ENCODE results near the gene P4HA2. TPM values are rescaled to one million over a fixed set of nuclear protein-coding genes. Genes with fewer than 3 reads are reported as not detected.

The P4HA2 gene
- total and polyA plus RNA-seq, 2 of the 8 experiments (the other 6 are each of a cell fraction or from before 2014, with no cell fraction given) = 7.4 to 9.3 TPM

- no peak for FAIRE-seq
Observed at GRCh38 chr5:132271251-132272246, 43.9 kb upstream of the P4HA2 start.

More at GRCh38 chr5:132271251-132272246, 43.9 kb upstream of the P4HA2 start:
- no peaks in the 10 kb centered on the region for H4K20me1 ChIP-seq (replicated peaks in 1 of 2; ENCODE audit: control insufficient read depth in 1 of 2, insufficient read depth in 2 of 2, low read length in 2 of 2)
- H3K4me3 ChIP-seq (ENCODE audit: extremely low read depth in 1 of 4, insufficient read depth in 2 of 4, low read depth in 3 of 4, low read length in 4 of 4) = no peak overlapping the region
- H2BK120ac ChIP-seq (replicated peaks; ENCODE audit: low read depth, low read length) = no peak overlapping the region
- WGBS, 2 experiments (ENCODE audit: extremely low coverage in 1 of 2, insufficient coverage in 1 of 2, insufficient read length in 1 of 2, insufficient replicate concordance in 2 of 2, low coverage in 1 of 2, low lambda C conversion rate in 2 of 2, missing lambda C conversion rate in 1 of 2) = 93% methylated on average over 61 of the region's 77 CpGs; no CpG with 5 or more reads in 1 of the 2 experiments
- no peak overlapping the region for H3K9ac ChIP-seq (replicated peaks in 1 of 4; ENCODE audit: extremely low read depth in 1 of 4, low read depth in 3 of 4, low read length in 3 of 4)
- no peaks in the 10 kb centered on the region for H3K9me3 ChIP-seq (ENCODE audit: insufficient read depth in 2 of 2, low read depth in 1 of 2, low read length in 1 of 2)
- TF ChIP-seq E2F6 (IDR thresholded peaks at IDR 0.05) (peak; percentile 39; the same call in 1 of the 2 replicates), CTCF (IDR thresholded peaks at IDR 0.05; ENCODE audit: control extremely low read depth in 1 of 3, insufficient read depth in 1 of 3, low read depth in 1 of 3, low read length in 3 of 3) (peak in 2 of 3 experiments; percentile 27 to 41; a peak in 3 of 4 replicates), RAD21 (IDR thresholded peaks at IDR 0.05 in 1 of 2, conservative IDR thresholded peaks at IDR 0.05 in 1 of 2; ENCODE audit: low read depth in 2 of 2, low read length in 2 of 2) (peak in 1 of 2 experiments; percentile 35; a peak in 1 of 4 replicates), SP2 (IDR thresholded peaks at IDR 0.05; ENCODE audit: low read length) (no peak), SIN3A (conservative IDR thresholded peaks at IDR 0.05 in 1 of 2, IDR thresholded peaks at IDR 0.05 in 1 of 2; ENCODE audit: low read depth in 1 of 2, low read length in 2 of 2) (no peak)
- no peak overlapping the region for H2AK5ac ChIP-seq (ENCODE audit: low read depth, low read length)
- no peak overlapping the region for H3K18ac ChIP-seq (ENCODE audit: extremely low read depth, low read length)
- H2BK12ac ChIP-seq (ENCODE audit: low read depth, low read length) = peak overlapping the region; percentile 27; the same call in 1 of the 2 replicates
- no peaks in the 10 kb centered on the region for H3K23me2 ChIP-seq (ENCODE audit: low read depth, low read length)
- no peak overlapping the region for H3K4ac ChIP-seq (replicated peaks; ENCODE audit: insufficient read length, low read depth, low read length)
- H2BK15ac ChIP-seq (ENCODE audit: low read length) = no peak overlapping the region
- H3K4me1 ChIP-seq (replicated peaks in 1 of 4; ENCODE audit: control insufficient read depth in 3 of 4, insufficient read depth in 4 of 4, low read length in 3 of 4) = peaks cover 0 to 6% (median under 1%) of the 10 kb centered on the region in 4 experiments; a peak in 3 of 7 replicates
- no peaks in the 10 kb centered on the region for H3K79me1 ChIP-seq (ENCODE audit: low read depth, low read length)
- H3K27me3 ChIP-seq (replicated peaks in 1 of 4; ENCODE audit: control insufficient read depth in 3 of 4, extremely low read depth in 1 of 4, insufficient read depth in 3 of 4, low read length in 3 of 4) = no peaks in the 10 kb centered on the region
- H2AFZ ChIP-seq (ENCODE audit: low read length) = no peak overlapping the region
- no peaks in the 10 kb centered on the region; a peak in 1 of 8 replicates for H3K36me3 ChIP-seq (ENCODE audit: control insufficient read depth in 2 of 4, insufficient read depth in 4 of 4, low read length in 3 of 4)
- H3K14ac ChIP-seq (ENCODE audit: insufficient read length) = no peak overlapping the region
- H3K23ac ChIP-seq (ENCODE audit: insufficient read length) = no peak overlapping the region
- H3K4me2 ChIP-seq (ENCODE audit: insufficient read depth in 1 of 2, low read depth in 2 of 2, low read length in 2 of 2) = no peak overlapping the region
- 0 out of 2 replicates have a peak overlapping the region, but pooled peaks have one; percentile 1 for H4K8ac ChIP-seq (ENCODE audit: extremely low read depth, insufficient read depth, low read length)
- H3K56ac ChIP-seq (replicated peaks; ENCODE audit: insufficient read length, low read depth, low read length) = no peak overlapping the region
- ChIA-PET CTCF (ENCODE audit: partially characterized antibody) (interaction anchor here (0.7 to 3.5 kb wide), 52 partner anchors 9 to 1010 kb away, joined by 3 to 54 read pairs (median 4); partner anchors contain the start of genes P4HA2, PDLIM4, SLC22A4 and SLC22A5), POLR2A (ENCODE audit: partially characterized antibody) (interaction anchor here (0.6 to 1.5 kb wide), 3 partner anchors 14 to 55 kb away, joined by 3 to 6 read pairs (median 4); partner anchors contain the start of gene SLC22A4)
- H4K91ac ChIP-seq (replicated peaks; ENCODE audit: insufficient read length, low read length) = no peak overlapping the region
- no peaks in the 10 kb centered on the region for H3K79me2 ChIP-seq (ENCODE audit: control insufficient read depth in 1 of 2, insufficient read depth in 2 of 2, low read length in 2 of 2)
- no peak overlapping the region for H4K5ac ChIP-seq (ENCODE audit: insufficient read length, low read depth, low read length)
- H2BK5ac ChIP-seq (ENCODE audit: low read depth, low read length) = no peak overlapping the region
- no peak overlapping the region for H3K27ac ChIP-seq (ENCODE audit: low read depth, low read length)
- peak in 1 of 2 experiments; percentile 66 for DNase-seq (ENCODE audit: low read depth in 1 of 2, low spot score in 2 of 2)
- H2BK20ac ChIP-seq (ENCODE audit: low read length) = no peak overlapping the region

Data from H1 (cell line).